NCI-H526 (cell line): ENCODE results near the gene SH3BP2.

ENCODE experiments used
- DNase-seq, 2 experiments: peaks; one replicate each; lab custom pipeline; 2025; lab: John Stamatoyannopoulos, UW

The SH3BP2 gene

GRCh38 chr4:2878346-2878745, 85.5 kb downstream of the SH3BP2 start:
- DNase-seq: no peak

- no peak for DNase-seq
Observed at GRCh38 chr4:2879026-2879425, 86.1 kb downstream of the SH3BP2 start.

DNA sequence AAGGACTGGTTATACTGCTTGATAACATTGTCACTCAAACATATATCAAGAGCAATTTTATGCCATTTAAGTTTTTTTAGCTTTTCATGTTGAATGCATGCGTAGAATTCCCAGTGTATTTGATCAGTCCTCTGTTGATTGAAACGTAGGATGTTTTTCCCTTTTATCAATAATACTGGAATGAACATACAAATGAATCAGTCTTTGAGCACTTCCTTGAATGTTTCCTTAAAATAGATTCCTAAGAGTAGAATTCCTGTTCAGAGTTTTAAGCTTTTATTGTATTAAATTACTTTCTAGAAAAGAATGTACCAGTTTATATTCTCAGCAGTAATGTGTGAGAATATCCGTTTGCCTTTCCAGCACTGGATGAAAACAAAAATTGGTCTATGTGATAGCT, 88.5 kb downstream of the SH3BP2 start:
- no peak for DNase-seq

GRCh38 chr4:2882341-2882740, 89.5 kb downstream of the SH3BP2 start:
- no peak for DNase-seq

DNA sequence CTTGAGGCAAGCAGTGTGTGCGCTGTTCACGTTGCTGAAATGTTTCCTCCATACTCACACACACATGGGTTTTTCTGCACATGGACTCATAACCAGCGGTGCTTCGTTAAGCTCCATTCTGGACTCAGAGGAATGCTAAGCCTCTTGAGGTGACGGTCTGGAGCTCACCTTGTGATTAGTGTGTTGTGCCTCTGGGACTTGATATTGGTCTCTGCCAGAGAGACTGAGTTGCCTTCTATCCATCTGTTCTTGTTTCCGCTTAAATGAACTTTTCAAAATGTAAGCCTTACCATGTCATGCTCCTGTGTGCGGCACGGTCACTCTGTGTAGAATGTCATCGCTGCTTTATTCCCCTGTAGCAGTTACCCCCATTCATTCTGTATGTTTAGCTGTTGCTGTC, 93.3 kb downstream of the SH3BP2 start:
- no peak for DNase-seq

- DNase-seq: no peak
Observed at GRCh38 chr4:2886622-2887021, 93.7 kb downstream of the SH3BP2 start.

DNA sequence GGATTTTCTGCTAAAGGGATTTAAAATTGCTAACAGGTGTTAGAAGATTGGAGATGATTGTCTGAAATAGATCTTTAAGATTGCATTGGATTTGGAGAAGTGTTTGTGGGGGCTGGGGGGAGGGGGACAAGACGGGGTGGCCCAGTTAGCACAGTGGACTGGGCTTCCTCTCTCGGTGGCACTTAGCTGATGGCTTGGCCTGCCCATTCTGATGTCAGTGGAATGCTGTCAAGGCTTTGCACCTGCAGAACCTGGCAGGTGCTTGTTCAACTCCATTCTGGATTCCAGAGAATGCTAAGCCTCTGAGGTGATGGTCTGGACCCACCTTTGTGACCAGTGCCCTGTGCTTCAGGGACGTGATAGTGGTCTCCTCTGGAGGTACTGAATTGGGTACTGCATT, 94.5 kb downstream of the SH3BP2 start:
- DNase-seq: no peak

- no peak for DNase-seq
Observed at GRCh38 chr4:2888886-2889285, 96.0 kb downstream of the SH3BP2 start.
